ENCODE measurements around the gene TM7SF3. TPM values are rescaled to one million over a fixed set of nuclear protein-coding genes. Genes with fewer than 3 reads are reported as not detected.
A peak's percentile ranks its signal among the peaks of the same experiment; 100 is the strongest.
"Not testable (repeated sequence)": the region's sequence is repeated elsewhere in the genome, so short reads cannot be mapped to it uniquely, and the experiment has no call there.

TM7SF3 gene
- total RNA-seq, 1 donor from 2014 or later = 50.9 TPM

DNA sequence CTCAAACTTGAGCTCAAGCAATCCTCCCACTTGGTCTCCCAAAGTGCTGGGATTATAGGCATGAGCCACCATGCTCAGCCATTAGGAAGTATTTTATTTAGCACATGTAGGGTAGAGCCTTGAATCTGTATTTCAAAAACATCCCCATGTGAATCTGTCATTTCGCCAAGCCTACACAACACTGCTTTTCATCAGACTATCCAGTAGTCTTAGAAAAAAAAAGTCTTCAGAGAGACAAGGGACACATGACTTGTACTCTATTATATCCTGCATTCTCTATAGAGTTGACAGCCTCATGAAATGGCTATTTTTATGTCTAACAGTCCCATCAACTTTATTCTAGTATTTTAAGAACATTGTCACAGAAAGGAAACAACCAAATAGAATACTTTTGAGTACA is 35.4 kb downstream of the TM7SF3 start:
- DNase-seq = no peak

DNA sequence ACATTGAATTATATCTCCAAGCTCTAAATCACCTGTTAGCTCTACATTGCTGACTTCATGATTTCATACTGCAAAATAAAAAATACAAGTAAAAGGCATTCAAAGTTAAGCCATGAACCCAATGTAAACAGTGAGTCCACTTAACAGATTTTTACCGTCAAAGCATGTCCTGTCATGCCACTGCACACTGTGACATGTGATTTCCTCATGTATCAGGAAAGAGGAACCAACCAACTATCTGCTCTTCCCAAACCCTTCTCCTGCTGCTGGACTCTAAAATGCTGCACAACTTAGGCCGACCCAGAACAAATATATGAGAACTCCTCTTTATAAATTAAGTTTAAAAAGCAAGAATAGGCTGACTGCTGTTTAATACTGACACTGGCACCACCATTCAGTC is 37.5 kb downstream of the TM7SF3 start:
- DNase-seq = peak; percentile 8

DNA sequence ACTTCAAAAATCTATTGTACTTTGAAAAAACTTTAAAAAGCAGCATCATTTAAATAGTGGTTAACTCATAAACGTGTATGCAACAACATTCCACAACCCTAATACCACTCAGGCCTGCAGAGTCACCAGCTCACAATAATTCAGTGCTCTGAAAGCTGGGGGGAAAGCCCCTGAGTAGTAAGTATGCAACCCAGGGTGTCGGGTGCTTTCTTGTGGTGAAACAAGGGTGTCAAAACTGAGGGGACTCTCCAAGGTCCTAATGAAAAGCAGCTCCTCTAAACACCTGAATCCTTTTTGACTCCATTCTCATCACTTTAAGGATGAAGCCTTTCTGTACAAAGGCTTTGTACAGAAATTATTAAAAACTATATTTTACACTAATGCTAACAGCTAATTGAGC is 42.2 kb downstream of the TM7SF3 start:
- no peak for DNase-seq

DNA sequence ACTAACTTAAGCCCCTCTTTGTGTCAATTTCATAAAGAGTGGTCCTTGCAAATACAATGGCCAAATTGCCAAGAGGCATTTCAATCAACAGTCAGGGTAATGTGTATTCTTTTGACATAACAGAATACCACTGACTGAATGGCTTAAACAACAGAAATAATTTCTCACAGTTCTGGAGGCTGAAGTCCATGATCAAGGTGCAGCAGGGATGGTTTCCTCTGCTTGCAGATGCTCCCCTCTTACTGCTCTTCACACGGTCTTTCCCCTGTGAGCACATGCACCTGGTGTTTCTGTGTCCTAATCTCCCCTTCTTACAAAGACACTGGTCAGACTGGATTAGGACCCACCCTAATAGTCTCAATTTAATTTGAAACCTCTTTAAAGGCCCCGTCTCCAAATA is 44.0 kb downstream of the TM7SF3 start:
- DNase-seq = no peak

DNA sequence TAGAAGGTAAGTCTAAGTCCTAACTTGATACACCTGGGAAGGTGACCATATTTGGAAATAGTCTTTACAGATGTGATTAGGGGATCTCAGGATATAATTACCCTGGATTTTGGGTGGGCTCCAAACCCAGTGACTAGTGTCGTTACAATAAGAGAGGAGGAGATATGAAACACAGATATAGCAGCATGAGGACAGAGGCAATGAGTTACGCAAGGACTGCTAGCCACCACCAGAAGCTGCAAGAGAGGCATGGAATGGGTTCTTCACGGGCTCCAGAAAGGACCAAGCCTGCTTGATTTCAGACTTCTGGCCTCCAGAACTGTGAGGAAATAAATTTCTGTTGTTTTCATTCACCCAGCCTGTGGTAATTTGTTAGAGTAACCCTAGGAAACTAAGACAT is 47.3 kb downstream of the TM7SF3 start:
- DNase-seq = no peak

DNA sequence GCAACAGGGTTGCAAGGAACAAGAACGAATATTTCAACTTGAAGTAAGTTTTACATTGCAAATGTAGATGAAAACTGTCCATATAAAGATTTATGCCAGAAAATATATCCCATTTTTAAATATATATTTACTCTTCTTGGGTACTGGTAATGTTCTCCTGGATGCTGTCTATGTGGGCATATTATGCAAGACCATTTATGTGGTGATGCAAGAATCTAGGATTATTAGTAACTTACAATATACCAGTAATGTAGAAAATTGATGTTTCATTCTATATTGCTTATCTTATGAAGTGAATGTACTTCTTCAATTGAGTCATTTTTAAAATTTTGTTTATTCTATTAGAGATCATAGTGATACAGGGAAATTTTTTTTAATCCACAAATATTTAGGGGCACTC is 50.8 kb downstream of the TM7SF3 start:
- DNase-seq = no peak

DNA sequence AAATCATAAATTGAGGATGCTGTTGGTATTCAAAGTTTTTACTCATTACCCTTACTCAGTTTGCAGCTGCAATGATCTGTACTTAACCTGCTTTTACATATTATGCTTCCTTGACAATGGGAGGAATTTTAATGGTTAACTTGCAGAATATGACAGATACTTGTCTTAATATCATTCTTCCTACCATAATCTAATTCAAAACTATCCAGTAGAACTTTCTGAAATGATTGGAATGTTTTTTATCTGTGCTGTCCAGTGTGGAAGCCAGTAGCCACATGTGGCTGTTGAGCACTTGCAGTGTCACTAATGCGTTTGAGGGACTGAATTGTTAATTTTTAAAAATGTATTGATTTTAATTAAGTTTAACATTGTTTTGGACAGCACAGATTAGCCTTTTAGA is 52.4 kb downstream of the TM7SF3 start:
- no peak for DNase-seq

DNA sequence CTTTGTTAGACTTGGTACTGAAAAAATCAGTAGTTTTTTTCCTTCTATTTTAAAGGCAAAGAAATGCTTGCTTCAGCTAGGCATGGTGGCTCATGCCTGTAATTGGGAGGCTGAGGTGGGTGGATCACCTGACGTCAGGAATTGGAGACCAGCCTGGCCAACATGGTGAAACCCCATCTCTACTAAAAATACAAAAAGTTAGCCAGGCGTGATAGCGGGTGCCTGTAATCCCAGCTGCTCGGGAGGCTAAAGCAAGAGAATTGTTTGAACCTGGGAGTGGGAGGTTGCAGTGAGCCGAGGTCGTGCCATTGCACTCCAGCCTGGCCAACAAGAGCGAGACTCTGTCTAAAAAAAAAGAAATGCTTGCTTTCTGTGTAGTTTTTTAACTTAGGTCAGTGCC is 52.8 kb downstream of the TM7SF3 start:
- not testable (repeated sequence) for DNase-seq

DNA sequence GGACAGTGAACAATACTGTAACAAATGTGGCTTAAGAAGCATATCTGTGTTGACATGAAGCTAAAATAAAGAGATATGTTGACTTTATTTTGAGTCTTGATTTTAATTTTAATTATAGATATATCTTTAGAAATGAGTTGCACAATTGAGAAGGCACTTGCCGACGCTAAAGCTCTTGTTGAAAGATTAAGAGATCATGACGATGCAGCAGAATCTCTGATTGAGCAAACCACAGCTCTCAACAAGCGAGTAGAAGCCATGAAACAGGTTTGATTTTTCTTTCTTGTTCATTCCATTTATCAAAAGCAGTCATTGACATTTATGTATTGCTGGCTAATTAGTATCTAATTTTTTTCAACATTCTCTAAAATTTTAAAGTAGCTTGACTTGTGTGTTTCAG is 60.2 kb downstream of the TM7SF3 start:
- DNase-seq = no peak

DNA sequence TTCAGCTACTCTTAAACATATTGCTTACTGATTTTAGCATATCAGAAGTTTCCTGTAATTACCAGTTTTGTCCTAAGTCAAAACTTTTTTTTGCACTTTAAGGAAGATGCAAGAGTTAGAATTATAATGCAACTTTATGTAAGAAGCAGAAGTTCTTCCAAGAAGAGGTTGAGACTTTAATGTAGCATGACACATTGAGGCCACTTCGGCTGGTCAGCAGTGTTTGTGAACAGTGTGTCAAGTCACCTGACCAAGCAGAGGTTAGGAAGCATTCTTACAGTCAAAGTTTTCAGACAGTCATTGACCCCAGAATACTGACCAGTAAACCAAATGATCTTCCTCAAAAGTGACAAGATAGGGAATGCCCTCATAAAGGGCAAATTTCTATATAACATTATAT is 60.7 kb downstream of the TM7SF3 start:
- no peak for DNase-seq

DNA sequence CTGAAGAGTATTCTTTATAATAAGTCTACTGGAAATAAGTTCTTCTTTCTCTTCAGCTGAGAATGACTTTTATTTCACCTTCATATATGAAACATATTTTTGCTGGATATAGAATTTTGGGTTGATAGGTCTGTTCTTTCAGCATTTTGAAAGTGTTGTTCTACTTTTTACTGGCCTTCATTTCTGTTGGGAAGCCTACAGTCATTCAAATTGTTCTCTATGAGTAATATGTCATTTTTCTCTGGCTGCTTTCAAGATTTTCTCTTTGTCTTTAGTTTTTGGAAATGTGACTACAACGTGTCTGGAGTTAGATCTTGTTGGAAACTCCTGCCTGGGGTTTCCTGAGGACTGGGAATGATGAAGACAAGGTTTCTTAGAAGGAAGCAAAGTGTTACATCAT is 65.9 kb downstream of the TM7SF3 start:
- DNase-seq = no peak

DNA sequence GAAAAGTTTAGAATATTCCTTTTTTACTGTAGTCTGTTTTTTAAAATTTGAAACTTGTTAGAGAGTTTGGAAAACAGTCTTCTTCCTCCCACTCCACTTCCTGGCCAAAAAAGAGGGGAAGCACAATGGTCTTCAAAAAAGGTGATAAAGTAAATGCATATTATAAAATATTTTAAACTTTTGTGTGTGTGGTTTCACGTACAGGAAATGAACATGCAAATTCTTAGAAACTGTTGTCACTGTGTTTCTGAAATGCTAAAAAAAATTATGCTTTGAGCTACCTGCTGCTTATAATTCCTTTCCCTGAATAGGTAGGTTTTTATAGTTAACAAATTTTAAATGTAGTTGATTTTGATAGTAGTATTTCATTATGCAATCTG is 73.0 kb downstream of the TM7SF3 start:
- DNase-seq = no peak

DNA sequence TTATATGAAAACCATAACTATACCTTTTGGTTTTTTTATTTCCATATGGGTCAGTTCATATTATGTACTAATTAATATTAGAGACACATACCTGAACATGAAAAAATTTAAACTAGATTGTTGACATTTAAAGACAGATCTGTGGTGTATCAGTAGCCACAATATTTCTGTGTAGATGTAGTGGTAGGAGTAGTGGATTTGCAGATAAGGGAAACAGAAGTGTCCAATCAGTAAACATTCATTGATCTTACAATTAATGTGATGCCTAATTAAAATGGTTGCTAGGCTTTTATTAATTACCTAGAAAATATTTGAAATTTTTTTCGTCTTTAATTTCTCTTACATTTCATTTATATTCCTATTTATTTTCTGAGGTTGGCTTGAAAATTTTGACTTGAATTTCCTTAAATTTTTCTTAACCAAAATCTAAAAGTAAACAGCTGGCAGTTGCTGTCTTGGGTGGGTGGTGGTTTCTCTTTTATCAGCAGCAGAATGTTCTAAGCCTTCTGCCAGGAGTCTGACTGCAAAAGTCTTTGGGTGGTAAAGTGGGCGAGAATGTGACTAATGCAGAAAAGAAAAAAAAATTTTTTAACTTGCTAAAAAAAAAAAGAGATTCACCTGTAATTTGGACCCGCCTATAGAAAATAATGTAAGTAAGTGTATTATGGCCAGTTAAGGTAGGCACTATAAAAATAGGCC is 73.5 kb downstream of the TM7SF3 start:
- DNase-seq = no peak

DNA sequence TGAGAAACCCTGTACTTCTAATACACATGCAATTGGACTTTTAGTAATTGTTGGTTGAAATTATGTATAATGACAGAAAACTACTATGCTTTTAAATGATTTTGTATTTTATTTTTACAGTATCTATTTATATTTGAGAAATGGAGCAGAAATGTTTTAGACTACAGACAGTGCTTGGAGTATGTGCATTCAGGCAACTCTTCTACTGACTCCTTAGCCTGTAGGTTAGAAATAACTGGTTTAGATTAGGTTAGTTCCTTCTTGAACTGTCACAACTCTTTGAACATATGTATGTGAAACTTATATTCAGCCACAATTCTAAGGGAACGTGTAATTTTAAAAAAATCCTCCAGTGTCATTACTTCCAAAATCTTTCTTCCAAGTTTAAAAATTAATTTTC is 74.2 kb downstream of the TM7SF3 start:
- DNase-seq = no peak

DNA sequence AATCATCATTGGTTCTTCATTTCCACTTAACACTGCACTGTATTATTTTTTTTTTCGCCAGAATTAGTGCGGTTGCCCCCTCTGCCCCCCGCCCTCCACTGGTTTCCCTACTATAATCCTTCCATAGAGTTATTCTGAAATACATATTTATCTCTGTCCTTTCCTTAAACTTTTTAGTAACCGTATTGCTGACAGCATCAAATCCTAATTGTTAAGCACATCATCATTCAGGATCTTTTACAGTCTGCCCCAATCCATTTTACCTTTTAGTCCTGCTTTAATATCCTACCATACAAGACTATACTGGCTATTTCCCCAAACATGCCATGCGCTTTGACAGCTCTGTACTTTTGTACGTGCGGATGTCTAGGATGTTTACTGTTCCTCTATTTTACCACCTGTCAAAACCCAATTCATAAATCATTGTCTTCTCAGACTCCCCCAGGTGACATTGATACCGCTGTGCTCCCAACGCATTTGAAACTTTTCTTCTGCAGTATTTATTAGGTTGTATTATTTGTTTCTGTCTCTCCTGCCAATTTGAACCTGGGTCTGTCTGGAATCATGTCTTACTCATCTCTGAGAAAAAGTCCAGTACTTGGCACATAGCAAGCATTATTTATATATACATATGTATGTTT is 74.9 kb downstream of the TM7SF3 start:
- DNase-seq = peak; percentile 6

DNA sequence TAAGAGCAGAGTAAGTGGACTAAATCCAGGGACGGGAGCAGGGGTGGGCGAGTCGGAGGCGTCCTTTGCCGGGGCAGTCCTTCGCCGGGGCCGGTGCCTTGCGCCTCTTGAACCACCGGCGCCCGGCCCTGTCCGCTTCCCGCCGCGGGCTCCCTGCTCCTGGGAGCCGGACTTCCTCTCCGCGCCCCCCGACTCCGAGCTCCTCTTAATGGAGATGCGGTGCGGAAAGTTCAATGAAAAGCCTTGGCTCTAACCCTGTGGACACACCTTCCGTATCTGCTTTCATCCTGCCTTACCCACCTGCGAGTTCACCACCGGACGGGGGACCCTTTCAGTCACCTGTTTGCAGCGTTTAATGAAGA is 75.5 kb downstream of the TM7SF3 start:
- DNase-seq = no peak

DNA sequence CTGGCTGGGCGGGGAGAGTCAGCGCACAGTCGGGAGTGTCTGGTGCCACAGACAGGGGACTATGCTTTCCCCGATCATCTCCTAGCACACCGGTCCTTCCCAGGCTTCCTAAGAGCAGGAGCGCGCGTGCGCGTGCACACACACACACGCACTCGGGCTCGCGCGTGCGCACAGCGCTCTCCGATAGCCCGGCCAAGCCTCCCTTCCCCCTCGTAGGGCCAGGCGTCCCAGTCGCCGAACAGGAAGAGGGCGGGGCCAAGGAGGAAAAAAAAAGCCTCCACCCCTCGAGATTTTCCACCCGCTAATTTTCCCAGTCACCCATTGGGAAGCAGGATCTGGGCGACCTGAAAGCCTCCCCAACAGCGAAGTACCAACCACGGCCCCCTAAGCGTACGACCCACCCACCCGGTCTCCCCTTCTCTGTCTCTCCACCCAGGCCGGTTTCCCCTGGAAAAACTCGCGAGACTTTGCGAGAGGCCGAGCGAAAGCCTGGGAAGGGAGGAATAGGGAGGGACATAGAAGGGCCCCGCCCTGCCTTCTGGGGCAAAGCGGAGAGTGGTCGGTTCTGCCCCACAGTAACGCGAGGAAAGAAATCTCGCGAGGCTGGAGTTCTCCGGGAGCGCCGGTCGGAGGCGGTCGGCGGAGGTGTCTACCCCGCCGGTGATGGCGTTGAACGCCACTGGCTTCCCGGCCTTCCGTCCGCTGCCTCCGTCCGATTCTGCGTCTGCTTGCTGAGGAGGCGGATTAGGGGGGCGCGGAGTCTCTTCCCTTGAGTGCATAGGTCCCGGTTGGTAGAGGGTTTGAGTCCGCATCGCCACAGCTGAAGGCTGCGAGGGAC is 76.1 kb downstream of the TM7SF3 start, which contains the start of the genes FGFR1OP2 and INTS13:
Gene FGFR1OP2, plus strand, starts transcription at position 608 of the 838 bp plus-strand sequence. CDS start 15,689 bp downstream, outside the sequence.
Gene INTS13, minus strand, starts transcription at position 119 of the 838 bp plus-strand sequence. CDS start 1,178 bp downstream, outside the sequence.
- DNase-seq = peak; percentile 100

DNA sequence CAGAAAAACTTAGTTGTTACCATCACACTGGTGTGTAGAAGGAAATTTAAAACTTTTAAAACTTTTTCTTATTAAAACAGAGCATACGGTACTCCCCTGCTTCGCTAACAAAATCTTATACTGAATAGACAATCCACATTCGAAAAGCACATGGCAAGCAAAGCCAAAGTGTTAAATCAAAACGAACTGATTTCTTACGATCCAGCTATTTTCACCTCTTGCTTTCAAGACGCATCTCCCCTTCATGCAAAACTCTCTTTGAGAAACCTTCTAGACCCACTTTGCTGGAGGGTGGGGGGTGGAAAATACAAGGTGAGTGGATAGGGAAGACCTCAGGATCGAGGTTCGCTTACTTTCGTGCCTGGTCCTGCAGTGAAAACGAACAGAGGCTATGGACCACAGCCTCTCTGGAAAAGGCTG is 76.7 kb downstream of the TM7SF3 start:
- DNase-seq = no peak

DNA sequence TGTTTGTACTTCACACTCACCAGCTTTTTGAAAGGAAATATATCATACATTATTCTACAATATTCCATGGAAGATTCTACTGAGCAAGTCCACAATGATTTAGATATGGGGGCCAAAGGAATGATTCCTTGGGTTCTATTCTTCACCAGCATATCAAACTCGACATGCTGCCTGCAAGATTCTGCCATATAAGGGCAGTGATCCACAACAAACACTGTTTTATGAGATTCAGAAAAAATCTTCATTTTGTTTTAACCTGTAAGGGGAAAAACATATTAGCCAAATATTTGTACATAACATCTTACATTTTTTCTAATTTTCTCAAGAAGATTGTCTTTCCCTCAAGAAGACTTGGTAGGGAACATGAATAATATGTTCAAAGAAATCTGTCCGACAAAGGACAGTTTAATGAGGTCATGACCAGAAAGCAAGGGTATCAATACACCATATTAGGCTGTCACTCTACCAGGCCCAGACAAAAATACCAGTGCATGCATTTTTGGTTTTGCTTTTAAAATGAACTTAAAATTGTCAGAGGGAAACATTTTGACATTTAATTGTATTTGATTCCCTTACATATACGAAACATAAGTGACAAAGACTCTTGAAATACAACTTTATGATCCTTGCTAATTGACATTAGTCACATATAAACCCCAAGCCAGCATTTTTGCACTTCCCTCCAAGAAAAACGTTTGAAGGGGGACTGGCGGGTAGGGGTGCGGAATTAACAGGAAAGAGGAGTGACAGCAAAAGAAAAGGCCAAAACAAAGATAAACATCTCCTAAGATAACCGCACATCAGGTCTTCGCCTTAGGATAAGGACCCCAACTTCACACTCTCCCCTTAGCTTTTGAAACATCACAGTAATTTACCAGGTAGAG is 77.4 kb downstream of the TM7SF3 start:
- DNase-seq = peak; percentile 6

DNA sequence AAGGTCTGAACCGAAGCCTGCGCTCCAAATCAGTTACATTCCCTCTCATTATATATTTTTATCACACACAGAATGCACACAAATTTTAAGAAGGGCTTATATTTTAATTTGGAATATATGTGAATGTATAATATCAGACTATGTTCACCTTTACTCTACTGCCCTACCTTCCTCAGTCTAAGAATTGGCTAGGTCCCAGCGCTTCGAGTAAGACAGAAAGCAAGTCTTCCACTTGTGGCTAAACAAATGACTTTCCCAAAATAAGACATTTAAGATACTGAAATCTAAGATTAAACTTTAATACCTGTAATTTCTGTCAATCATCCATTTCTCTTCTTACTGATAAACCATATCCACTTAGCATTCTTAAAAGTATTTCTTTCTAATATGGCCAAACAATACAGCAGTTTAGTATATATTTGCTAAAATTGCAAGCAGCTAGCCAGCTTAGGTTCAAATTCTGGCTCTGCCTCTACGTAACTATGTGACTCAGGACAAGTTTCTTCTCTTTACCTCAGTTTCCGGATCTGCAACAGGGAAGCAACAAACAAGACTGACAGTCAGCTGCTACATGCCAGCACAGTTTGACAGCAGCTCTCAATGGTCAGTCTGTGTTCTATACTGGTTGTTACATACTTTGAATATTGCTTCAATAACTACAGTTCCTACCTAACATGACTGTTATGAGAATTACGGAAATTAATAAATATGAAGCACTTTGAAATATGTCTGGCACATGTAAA is 78.4 kb downstream of the TM7SF3 start:
- no peak for DNase-seq

DNA sequence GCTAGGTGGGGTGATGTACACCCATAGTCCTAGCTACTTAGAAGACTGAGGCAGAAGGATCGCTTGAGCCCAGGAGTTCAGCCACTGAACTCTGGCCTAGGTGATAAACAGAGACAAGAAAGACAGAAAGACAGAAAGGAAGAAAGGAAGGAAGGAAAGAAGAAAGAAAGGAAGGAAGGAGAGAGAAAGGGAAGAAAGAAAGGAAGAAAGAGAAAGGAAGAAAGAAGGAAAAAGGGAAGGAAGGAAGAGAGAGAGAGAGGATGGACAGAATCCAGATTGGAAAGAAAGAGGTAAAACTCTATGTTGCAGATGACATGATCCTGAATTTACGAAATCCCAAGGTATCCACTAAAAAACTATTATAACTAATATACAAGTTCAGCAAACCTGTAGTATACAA is 84.6 kb downstream of the TM7SF3 start:
- DNase-seq = no peak

All from tongue (tissue), 2 donors.